Measurements from ENCODE around the gene CERS4. TPM values are rescaled to one million over a fixed set of nuclear protein-coding genes. Genes with fewer than 3 reads are reported as not detected.

CERS4 gene
- total and polyA plus RNA-seq, 2 of the 8 experiments (the other 6 are each of a cell fraction or from before 2014, with no cell fraction given) = 88.2 to 179 TPM

- no peaks in the 10 kb centered on the region for H3K79me1 ChIP-seq (ENCODE audit: low read depth, low read length)
- H3K27ac ChIP-seq (ENCODE audit: low read depth, low read length) = no peak overlapping the region
- peak overlapping the region; percentile 81; the same call in 1 of the 2 replicates for H2BK15ac ChIP-seq (ENCODE audit: low read length)
- H3K9me3 ChIP-seq (ENCODE audit: insufficient read depth in 2 of 2, low read depth in 1 of 2, low read length in 1 of 2) = no peaks in the 10 kb centered on the region
- WGBS, 2 experiments (ENCODE audit: extremely low coverage in 1 of 2, insufficient coverage in 1 of 2, insufficient read length in 1 of 2, insufficient replicate concordance in 2 of 2, low coverage in 1 of 2, low lambda C conversion rate in 2 of 2, missing lambda C conversion rate in 1 of 2) = 82% methylated on average over 10 of the region's 10 CpGs; no CpG with 5 or more reads in 1 of the 2 experiments
- H3K14ac ChIP-seq (ENCODE audit: insufficient read length) = no peak overlapping the region
- no peaks in the 10 kb centered on the region for H3K36me3 ChIP-seq (ENCODE audit: control insufficient read depth in 2 of 4, insufficient read depth in 4 of 4, low read length in 3 of 4)
- peak overlapping the region; percentile 26; the same call in 1 of the 2 replicates for H2BK5ac ChIP-seq (ENCODE audit: low read depth, low read length)
- H2BK12ac ChIP-seq (ENCODE audit: low read depth, low read length) = peak overlapping the region; percentile 90
- FAIRE-seq = no peak
- no peak for DNase-seq (ENCODE audit: low read depth in 1 of 2, low spot score in 2 of 2)
- H2AK5ac ChIP-seq (ENCODE audit: low read depth, low read length) = 0 out of 2 replicates have a peak overlapping the region, but pooled peaks have one; percentile 24
- no peak overlapping the region for H3K9ac ChIP-seq (replicated peaks in 1 of 4; ENCODE audit: extremely low read depth in 1 of 4, low read depth in 3 of 4, low read length in 3 of 4)
- H3K79me2 ChIP-seq (ENCODE audit: control insufficient read depth in 1 of 2, insufficient read depth in 2 of 2, low read length in 2 of 2) = no peaks in the 10 kb centered on the region
- H3K23me2 ChIP-seq (ENCODE audit: low read depth, low read length) = no peaks in the 10 kb centered on the region; the same call in 1 of the 2 replicates
- H3K4ac ChIP-seq (replicated peaks; ENCODE audit: insufficient read length, low read depth, low read length) = no peak overlapping the region
- no peak overlapping the region for H3K56ac ChIP-seq (replicated peaks; ENCODE audit: insufficient read length, low read depth, low read length)
- H2BK20ac ChIP-seq (ENCODE audit: low read length) = no peak overlapping the region; the same call in 1 of the 2 replicates
- peak overlapping the region; percentile 53; the same call in 1 of the 2 replicates for H2AFZ ChIP-seq (ENCODE audit: low read length)
- peak overlapping the region; percentile 2; the same call in 1 of the 2 replicates for H3K18ac ChIP-seq (ENCODE audit: extremely low read depth, low read length)
- no peak overlapping the region; the same call in 1 of the 2 replicates for H4K8ac ChIP-seq (ENCODE audit: extremely low read depth, insufficient read depth, low read length)
- no peaks in the 10 kb centered on the region for H3K27me3 ChIP-seq (replicated peaks in 1 of 4; ENCODE audit: control insufficient read depth in 3 of 4, extremely low read depth in 1 of 4, insufficient read depth in 3 of 4, low read length in 3 of 4)
- H3K4me3 ChIP-seq (ENCODE audit: extremely low read depth in 1 of 4, insufficient read depth in 2 of 4, low read depth in 3 of 4, low read length in 4 of 4) = no peak overlapping the region
- peak overlapping the region; percentile 74 for H4K91ac ChIP-seq (replicated peaks; ENCODE audit: insufficient read length, low read length)
- H4K20me1 ChIP-seq (replicated peaks in 1 of 2; ENCODE audit: control insufficient read depth in 1 of 2, insufficient read depth in 2 of 2, low read length in 2 of 2) = no peaks in the 10 kb centered on the region
- CTCF ChIA-PET (ENCODE audit: partially characterized antibody) = interaction anchor here (0.6 to 1.2 kb wide), 3 partner anchors 21 to 44 kb away, joined by 3 to 4 read pairs (median 3); no protein-coding TSS in a partner anchor
- no peak overlapping the region for H4K5ac ChIP-seq (ENCODE audit: insufficient read length, low read depth, low read length)
- no peak overlapping the region for H3K4me2 ChIP-seq (ENCODE audit: insufficient read depth in 1 of 2, low read depth in 2 of 2, low read length in 2 of 2)
- no peak overlapping the region for H3K23ac ChIP-seq (ENCODE audit: insufficient read length)
- POLR2A ChIA-PET (ENCODE audit: partially characterized antibody) = interaction anchor here (0.6 to 3.1 kb wide), 4 partner anchors 9 to 47 kb away, joined by 3 to 10 read pairs (median 4); partner anchors contain the start of gene CERS4
- peaks cover 0 to 6% (median 3%) of the 10 kb centered on the region in 4 experiments; a peak in 5 of 7 replicates for H3K4me1 ChIP-seq (replicated peaks in 1 of 4; ENCODE audit: control insufficient read depth in 3 of 4, insufficient read depth in 4 of 4, low read length in 3 of 4)
- H2BK120ac ChIP-seq (replicated peaks; ENCODE audit: low read depth, low read length) = peak overlapping the region; percentile 87
- TF ChIP-seq BCL11A (IDR thresholded peaks at IDR 0.05; ENCODE audit: low read depth in 2 of 2, low read length in 2 of 2) = no peak
- TF ChIP-seq EZH2 (IDR thresholded peaks at IDR 0.05; ENCODE audit: low read depth, low read length, severe bottlenecking) = no peak
- TF ChIP-seq SP1 (IDR thresholded peaks at IDR 0.05; ENCODE audit: low read depth, low read length) = no peak
- no peak for TF ChIP-seq NANOG (IDR thresholded peaks at IDR 0.05; ENCODE audit: insufficient read depth, low read depth, low read length, poor library complexity, severe bottlenecking)
These were observed 12.8 kb upstream of the CERS4 start for GRCh38 chr19:8196271-8196927.
